ENCODE results near the gene UBE2E1.
A peak's percentile ranks its signal among the peaks of the same experiment; 100 is the strongest.

The UBE2E1 gene

GRCh38 chr3:23805633-23806533, at the start of gene UBE2E1:
UBE2E1 (plus strand) TSS chr3:23805955; CDS start chr3:23807270, 1,315 bp downstream.
- DNase-seq = peak; percentile 63

- DNase-seq = no peak
Measured at GRCh38 chr3:23756206-23756840, 49.4 kb upstream of the UBE2E1 start.

GRCh38 chr3:23758253-23758838, 47.4 kb upstream of the UBE2E1 start:
- no peak for DNase-seq

- DNase-seq = no peak
Measured at GRCh38 chr3:23760325-23760724, 45.4 kb upstream of the UBE2E1 start.

- DNase-seq = no peak
Measured at GRCh38 chr3:23760871-23761373, 44.8 kb upstream of the UBE2E1 start.

- no peak for DNase-seq
Measured at GRCh38 chr3:23761440-23761896, 44.3 kb upstream of the UBE2E1 start.

GRCh38 chr3:23762214-23762613, 43.5 kb upstream of the UBE2E1 start:
- no peak for DNase-seq

- DNase-seq = no peak
Measured at GRCh38 chr3:23762759-23763477, 42.8 kb upstream of the UBE2E1 start.

GRCh38 chr3:23764407-23764806, 41.3 kb upstream of the UBE2E1 start:
- DNase-seq = no peak

GRCh38 chr3:23767546-23767945, 38.2 kb upstream of the UBE2E1 start:
- no peak for DNase-seq

- DNase-seq = no peak
Measured at GRCh38 chr3:23775254-23775909, 30.4 kb upstream of the UBE2E1 start.

- DNase-seq = no peak
Measured at GRCh38 chr3:23776352-23776891, 29.3 kb upstream of the UBE2E1 start.

- DNase-seq = no peak
Measured at GRCh38 chr3:23778446-23778845, 27.3 kb upstream of the UBE2E1 start.

GRCh38 chr3:23779841-23780240, 25.9 kb upstream of the UBE2E1 start:
- DNase-seq = no peak

GRCh38 chr3:23781051-23781450, 24.7 kb upstream of the UBE2E1 start:
- no peak for DNase-seq

- no peak for DNase-seq
Measured at GRCh38 chr3:23781871-23782270, 23.9 kb upstream of the UBE2E1 start.

GRCh38 chr3:23785097-23785645, 20.6 kb upstream of the UBE2E1 start:
- DNase-seq = no peak

- DNase-seq = no peak
Measured at GRCh38 chr3:23785882-23786281, 19.9 kb upstream of the UBE2E1 start.

GRCh38 chr3:23791678-23792077, 14.1 kb upstream of the UBE2E1 start:
- DNase-seq = no peak

GRCh38 chr3:23793528-23794134, 12.1 kb upstream of the UBE2E1 start:
- DNase-seq = no peak

GRCh38 chr3:23795096-23795495, 10.7 kb upstream of the UBE2E1 start:
- no peak for DNase-seq
